Measurements from ENCODE around the gene FOXP1.

- TF ChIP-seq CTCF (IDR thresholded peaks at IDR 0.05; ENCODE audit: insufficient read depth, low read length, poor library complexity, severe bottlenecking) (no peak), EZH2phosphoT487 (conservative IDR thresholded peaks at IDR 0.05; ENCODE audit: low read length) (no peak)
Measured at GRCh38 chr3:71607364-71607763, 23.8 kb upstream of the FOXP1 start.

Measured in SU-DHL-6 (cell line).